ENCODE data around the gene AHRR. TPM values are rescaled to one million over a fixed set of nuclear protein-coding genes. Genes with fewer than 3 reads are reported as not detected.

The AHRR gene
- total RNA-seq, 2 donors from 2014 or later = 0.80 to 4.4 TPM

GRCh38 chr5:333945-334344 is 12.4 kb downstream of the AHRR start:
- DNase-seq = no peak
- H3K27ac Mint-ChIP-seq = peak overlapping the region; percentile 61
- H3K9me3 ChIP-seq (ENCODE audit: control insufficient read depth, low read length, poor library complexity, severe bottlenecking) = no peaks in the 10 kb centered on the region
- peaks cover 25% of the 10 kb centered on the region for H3K27me3 Mint-ChIP-seq
- H3K4me3 Mint-ChIP-seq = no peak overlapping the region
- peaks cover 21% of the 10 kb centered on the region for H3K4me1 Mint-ChIP-seq
- ATAC-seq = no peak
- peaks cover 6% of the 10 kb centered on the region for H3K36me3 Mint-ChIP-seq (ENCODE audit: low read depth)

DNA sequence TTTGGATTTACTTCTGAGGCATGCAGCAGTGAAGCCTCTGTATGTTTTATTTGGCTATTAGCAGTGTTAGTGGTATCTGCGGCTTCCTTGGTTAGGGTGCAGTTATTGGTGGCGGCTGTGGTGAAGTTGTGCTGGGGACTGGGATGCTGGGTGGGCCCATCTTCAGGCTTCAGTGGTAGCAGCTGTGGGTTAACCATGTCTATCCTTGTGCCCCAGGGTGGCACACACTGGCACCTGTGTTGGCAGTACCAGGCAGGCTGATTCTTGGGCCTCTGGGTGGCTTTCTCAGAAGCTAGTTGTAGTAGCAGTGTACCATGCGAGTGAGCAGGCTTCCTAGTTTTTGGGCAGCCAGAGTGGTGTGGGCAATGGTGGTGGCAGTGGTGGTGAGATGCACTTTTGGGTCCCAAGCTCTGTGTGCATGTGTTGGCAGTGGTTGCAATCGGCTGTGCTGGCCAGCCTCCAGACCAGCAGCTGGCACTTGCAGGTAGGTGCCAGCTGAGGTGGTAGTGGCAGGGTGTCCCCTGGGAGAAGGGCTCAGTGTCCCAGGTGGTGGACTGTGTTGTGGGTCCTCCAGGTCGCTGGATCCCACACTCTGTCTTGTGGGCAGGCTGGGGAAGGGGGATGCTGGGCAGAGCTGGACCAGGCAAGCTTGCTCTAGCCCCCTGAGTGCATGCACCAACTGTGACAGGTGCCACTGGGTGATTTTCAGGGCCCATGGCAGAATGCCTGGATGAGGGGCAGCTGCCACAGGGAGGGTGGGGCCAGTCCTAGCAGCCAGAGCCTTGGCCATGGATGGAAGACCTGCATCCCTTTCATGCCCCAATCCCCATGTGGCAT is 13.6 kb downstream of the AHRR start:
- DNase-seq = no peak
- H3K9me3 ChIP-seq (ENCODE audit: control insufficient read depth, low read length, poor library complexity, severe bottlenecking) = no peaks in the 10 kb centered on the region
- Mint-ChIP-seq H3K27ac (peak overlapping the region; percentile 61), H3K36me3 (ENCODE audit: low read depth) (peaks cover 6% of the 10 kb centered on the region), H3K27me3 (peaks cover 21% of the 10 kb centered on the region), H3K4me3 (no peak overlapping the region), H3K4me1 (peaks cover 21% of the 10 kb centered on the region)
- no peak for ATAC-seq

GRCh38 chr5:335740-336038 is 14.2 kb downstream of the AHRR start:
- H3K9me3 ChIP-seq (ENCODE audit: control insufficient read depth, low read length, poor library complexity, severe bottlenecking) = no peaks in the 10 kb centered on the region
- Mint-ChIP-seq H3K27me3 (peaks cover 21% of the 10 kb centered on the region), H3K27ac (no peak overlapping the region), H3K4me1 (peaks cover 21% of the 10 kb centered on the region), H3K4me3 (no peak overlapping the region), H3K36me3 (ENCODE audit: low read depth) (peaks cover 6% of the 10 kb centered on the region)
- DNase-seq (no peak), ATAC-seq (no peak)

DNA sequence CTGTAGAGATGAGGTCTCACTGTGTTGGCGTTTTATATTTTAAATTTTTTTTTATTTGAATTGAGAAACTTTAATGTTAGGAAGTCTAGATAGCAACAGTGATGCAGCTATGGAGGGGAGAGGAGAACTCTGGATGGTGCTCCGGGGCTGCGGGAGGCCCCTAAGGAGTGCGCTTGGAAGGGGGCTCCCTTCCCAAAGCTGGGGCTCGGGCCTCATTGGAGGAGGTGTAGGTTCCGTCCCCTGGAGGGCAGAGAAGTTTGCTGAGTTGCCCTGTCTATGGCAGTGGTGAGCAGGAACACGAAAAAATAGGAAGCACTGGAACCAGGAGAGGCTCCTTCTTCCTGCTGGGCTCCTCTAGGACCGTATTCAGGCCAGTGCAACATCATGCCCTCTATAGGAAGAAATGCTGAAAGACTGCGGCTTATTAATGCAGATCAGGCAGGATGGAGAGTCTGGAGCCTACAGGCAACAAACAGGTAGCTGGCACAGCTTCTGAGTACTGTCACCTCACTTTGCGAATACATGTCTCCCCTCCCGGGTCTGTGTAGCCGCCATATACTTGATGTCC is 16.1 kb downstream of the AHRR start:
- ATAC-seq = no peak
- Mint-ChIP-seq H3K27me3 (peaks cover 24% of the 10 kb centered on the region), H3K4me1 (peaks cover 19% of the 10 kb centered on the region), H3K27ac (no peak overlapping the region), H3K36me3 (ENCODE audit: low read depth) (peaks cover 2% of the 10 kb centered on the region), H3K4me3 (no peak overlapping the region)
- no peaks in the 10 kb centered on the region for H3K9me3 ChIP-seq (ENCODE audit: control insufficient read depth, low read length, poor library complexity, severe bottlenecking)
- no peak for DNase-seq

GRCh38 chr5:342501-343460 is 21.3 kb downstream of the AHRR start:
- no peak for DNase-seq
- Mint-ChIP-seq H3K27me3 (peaks cover 25% of the 10 kb centered on the region), H3K36me3 (ENCODE audit: low read depth) (no peaks in the 10 kb centered on the region), H3K4me1 (peaks cover 9% of the 10 kb centered on the region), H3K27ac (no peak overlapping the region), H3K4me3 (peak overlapping the region; percentile 61)
- ATAC-seq = no peak
- H3K9me3 ChIP-seq (ENCODE audit: control insufficient read depth, low read length, poor library complexity, severe bottlenecking) = no peaks in the 10 kb centered on the region

DNA sequence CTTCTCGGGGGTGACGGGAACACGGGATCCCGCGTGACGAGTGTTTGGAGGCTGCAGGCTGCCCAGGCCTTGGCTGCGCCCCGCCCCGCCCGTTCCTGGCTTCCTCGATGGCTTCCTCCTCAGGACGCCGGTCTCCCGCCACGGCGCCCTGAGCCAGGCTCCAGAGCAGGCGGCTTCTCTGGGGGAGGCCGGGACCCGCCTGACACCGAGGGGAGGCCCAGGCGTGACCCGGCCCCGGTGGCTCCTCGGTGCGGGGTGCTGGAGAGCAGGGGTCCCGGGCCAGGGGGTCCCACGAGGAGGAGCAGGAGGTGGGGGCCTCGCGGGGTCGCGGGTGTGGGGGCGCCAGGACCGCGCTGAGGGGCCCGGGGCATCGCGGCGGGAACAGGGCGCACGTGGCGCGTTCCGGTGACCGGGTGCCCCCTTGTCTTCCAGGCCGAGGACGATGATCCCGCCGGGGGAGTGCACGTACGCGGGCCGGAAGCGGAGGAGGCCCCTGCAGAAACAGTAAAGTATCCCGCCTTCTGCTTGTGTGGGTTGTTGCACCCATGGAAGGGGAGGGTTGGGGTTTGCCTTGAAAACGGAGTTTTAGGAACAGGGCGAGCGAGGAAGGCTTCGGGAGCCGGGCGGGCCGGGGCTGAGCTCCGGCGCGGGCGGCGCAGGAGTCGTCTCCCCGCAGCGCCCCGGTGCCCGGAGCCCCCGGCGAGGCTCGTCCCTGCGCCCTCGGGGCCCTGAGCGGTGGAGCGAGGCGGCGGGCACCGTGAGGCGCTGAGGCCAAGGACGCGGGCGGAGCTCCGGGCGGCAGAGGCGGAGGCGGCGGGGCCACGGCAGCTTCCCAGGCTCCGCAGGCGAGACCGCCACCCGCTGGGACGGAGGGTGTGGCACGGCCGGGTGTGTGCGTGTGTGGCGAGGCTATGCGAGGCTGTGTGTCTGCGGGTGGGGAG is 22.2 kb downstream of the AHRR start:
- ATAC-seq = peak; percentile 80
- Mint-ChIP-seq H3K27me3 (peaks cover 31% of the 10 kb centered on the region), H3K4me1 (peaks cover 9% of the 10 kb centered on the region), H3K27ac (no peak overlapping the region), H3K36me3 (ENCODE audit: low read depth) (peaks cover 3% of the 10 kb centered on the region), H3K4me3 (peak overlapping the region; percentile 61)
- no peaks in the 10 kb centered on the region for H3K9me3 ChIP-seq (ENCODE audit: control insufficient read depth, low read length, poor library complexity, severe bottlenecking)
- DNase-seq = peak in 1 of 3 donors; percentile 28

DNA sequence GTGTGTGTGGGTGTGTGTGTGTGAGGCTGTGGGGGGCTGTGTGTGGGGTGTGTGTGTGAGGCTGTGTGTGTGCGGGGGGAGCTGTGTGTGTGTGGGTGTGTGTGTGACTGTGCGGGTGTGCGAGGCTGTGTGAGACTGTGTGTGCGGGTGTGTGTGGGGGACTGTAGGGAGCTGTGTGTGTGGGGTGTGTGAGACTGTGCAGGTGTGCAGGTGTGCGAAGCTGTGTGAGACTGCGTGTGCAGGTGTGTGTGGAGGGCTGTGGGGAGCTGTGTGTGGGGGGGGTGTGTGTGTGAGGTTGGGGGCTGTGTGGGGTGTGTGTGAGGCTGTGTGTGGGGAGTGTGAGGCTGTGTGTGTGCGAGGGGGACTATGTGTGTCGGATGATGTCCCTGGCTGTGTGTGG is 23.2 kb downstream of the AHRR start:
- Mint-ChIP-seq H3K36me3 (ENCODE audit: low read depth) (peaks cover 3% of the 10 kb centered on the region), H3K4me1 (peaks cover 9% of the 10 kb centered on the region), H3K27ac (no peak overlapping the region), H3K27me3 (peaks cover 40% of the 10 kb centered on the region), H3K4me3 (no peak overlapping the region)
- no peak for ATAC-seq
- no peaks in the 10 kb centered on the region for H3K9me3 ChIP-seq (ENCODE audit: control insufficient read depth, low read length, poor library complexity, severe bottlenecking)
- DNase-seq = no peak

- ATAC-seq = no peak
- DNase-seq = no peak
- no peak overlapping the region for H3K27ac Mint-ChIP-seq
- H3K27me3 Mint-ChIP-seq = peaks cover 45% of the 10 kb centered on the region
- no peak overlapping the region for H3K4me3 Mint-ChIP-seq
- H3K9me3 ChIP-seq (ENCODE audit: control insufficient read depth, low read length, poor library complexity, severe bottlenecking) = no peaks in the 10 kb centered on the region
- H3K36me3 Mint-ChIP-seq (ENCODE audit: low read depth) = peaks cover 3% of the 10 kb centered on the region
- H3K4me1 Mint-ChIP-seq = peaks cover 9% of the 10 kb centered on the region
These were observed 24.1 kb downstream of the AHRR start for GRCh38 chr5:345404-346195.

DNA sequence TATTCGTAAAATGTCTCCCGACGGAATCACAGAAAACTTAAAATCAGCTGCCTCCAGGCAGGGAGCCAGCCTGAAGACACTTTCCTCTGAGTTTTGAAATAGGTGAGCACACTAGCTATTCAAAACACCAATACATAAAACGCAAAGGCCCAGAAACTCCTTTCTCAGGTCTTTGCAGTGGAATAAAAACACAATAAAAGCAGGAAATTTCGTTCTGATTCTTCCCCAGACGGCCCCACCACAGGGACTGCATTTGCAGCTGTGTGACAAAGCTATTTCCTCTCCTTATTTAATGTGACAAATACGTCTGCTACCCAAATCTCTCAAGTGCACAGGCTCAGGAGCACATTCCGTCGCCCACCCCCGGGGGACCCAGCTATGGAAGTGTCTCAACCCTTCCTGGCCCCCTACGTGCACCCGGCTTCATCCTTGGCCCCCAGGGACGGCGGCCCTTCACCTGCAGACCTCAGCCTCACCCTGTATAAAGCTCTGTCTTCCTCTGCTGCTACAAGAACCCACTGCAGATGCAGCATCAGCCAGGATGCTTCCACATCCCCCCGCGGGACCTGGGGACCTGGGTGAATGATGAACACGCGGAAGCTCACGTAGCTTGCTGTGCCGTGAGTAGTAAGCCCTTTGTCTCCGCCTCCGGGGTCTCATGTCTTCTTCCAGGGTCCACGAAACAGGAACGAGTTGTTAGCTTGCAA is 24.9 kb downstream of the AHRR start:
- DNase-seq (no peak), ATAC-seq (no peak)
- Mint-ChIP-seq H3K27ac (no peak overlapping the region), H3K36me3 (ENCODE audit: low read depth) (peaks cover 3% of the 10 kb centered on the region), H3K4me3 (peak overlapping the region; percentile 31), H3K27me3 (peaks cover 46% of the 10 kb centered on the region), H3K4me1 (peaks cover 9% of the 10 kb centered on the region)
- no peaks in the 10 kb centered on the region for H3K9me3 ChIP-seq (ENCODE audit: control insufficient read depth, low read length, poor library complexity, severe bottlenecking)

DNA sequence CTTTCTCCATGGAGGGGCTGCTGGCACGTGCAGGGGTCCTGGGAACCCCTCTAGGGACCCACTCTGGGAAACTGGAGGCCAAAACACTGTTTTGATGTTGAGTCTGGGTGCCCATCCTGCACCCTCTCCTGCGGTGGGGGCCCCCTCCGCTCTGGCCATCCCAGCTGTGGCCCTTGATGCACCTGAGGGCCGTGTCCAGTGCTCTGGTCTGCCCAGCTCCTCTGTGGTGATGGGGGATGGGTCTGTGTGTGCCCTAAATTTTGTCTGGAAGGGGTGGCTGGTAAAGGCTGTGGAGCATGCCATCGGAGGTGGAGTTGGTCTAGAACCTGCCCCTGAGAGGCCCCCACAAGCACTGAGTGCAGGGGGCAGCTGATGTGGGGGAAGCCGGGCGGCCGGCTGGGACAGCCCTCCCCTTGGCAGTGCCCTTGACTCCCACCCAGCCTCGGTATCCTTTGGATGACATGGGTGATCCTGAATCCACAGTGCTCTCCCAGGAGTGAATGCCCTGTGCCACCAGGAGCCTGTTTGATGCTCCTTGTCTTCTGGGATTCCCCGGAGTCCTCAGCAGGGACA is 26.3 kb downstream of the AHRR start:
- H3K4me1 Mint-ChIP-seq = peaks cover 8% of the 10 kb centered on the region
- H3K27ac Mint-ChIP-seq = no peak overlapping the region
- DNase-seq (no peak), ATAC-seq (no peak)
- no peak overlapping the region for H3K4me3 Mint-ChIP-seq
- H3K9me3 ChIP-seq (ENCODE audit: control insufficient read depth, low read length, poor library complexity, severe bottlenecking) = no peaks in the 10 kb centered on the region
- H3K27me3 Mint-ChIP-seq = peaks cover 41% of the 10 kb centered on the region
- H3K36me3 Mint-ChIP-seq (ENCODE audit: low read depth) = peaks cover 3% of the 10 kb centered on the region

DNA sequence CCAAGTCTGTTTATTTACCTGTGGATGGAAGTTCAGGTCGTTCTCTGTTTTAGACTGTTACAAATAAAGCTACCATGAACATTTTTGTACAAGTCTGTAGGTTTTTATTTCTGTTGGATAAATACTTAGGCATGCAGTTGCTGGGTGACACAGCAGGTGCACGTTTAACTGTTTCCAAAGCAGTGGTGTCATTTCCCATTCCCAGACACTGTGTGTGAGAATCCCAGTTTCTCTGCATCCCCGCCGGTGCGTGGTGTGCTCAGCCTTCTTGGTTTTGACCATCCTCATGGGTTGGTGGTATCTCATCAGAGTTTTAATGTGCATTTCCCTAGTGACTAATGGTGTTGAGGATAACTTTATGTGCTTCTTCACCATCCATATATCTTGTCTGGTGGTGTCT is 27.2 kb downstream of the AHRR start:
- DNase-seq (no peak), ATAC-seq (no peak)
- Mint-ChIP-seq H3K4me3 (no peak overlapping the region), H3K36me3 (ENCODE audit: low read depth) (peaks cover 3% of the 10 kb centered on the region), H3K4me1 (peaks cover 6% of the 10 kb centered on the region), H3K27ac (no peak overlapping the region), H3K27me3 (peaks cover 40% of the 10 kb centered on the region)
- H3K9me3 ChIP-seq (ENCODE audit: control insufficient read depth, low read length, poor library complexity, severe bottlenecking) = no peaks in the 10 kb centered on the region

Data from T-helper 17 cell (primary cell).